M059J (cell line): ENCODE measurements around the gene SLC35G1. TPM values are rescaled to one million over a fixed set of nuclear protein-coding genes. Genes with fewer than 3 reads are reported as not detected.
A peak's percentile ranks its signal among the peaks of the same experiment; 100 is the strongest.

Experiments
- DNase-seq: peaks from one replicate; pipeline ENCODE4 v3.0.0-alpha.2; 2012; ENCODE audit warnings: low read depth
- total RNA-seq: library from RNA; depleted of rRNA; stranded (reverse); fragments of >200 nt; shearing (Covaris generic); gene quantifications from 2 replicates; pipeline ENCODE4 v1.2.3, GENCODE V29; 2014

The SLC35G1 gene
- total RNA-seq, 1 experiment from 2014 or later: 9.1 TPM

DNA sequence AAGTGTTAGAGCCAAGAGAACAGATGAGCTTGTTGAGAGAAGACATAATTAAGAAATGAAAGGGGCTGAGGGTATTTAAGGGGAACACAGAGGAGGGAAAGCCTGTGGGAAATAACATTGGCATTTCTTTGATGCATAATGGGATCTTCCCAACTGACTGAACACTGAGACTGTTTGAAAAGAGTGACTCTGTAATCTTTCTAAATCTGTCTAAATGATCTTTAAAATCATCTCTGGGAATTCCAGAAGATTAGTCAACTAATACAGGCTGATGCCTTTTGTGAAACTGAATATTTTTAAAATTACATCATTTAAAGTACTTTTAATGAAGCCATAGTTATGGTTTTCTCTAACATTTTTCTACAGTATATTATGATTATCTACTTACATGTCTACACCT, 17.4 kb upstream of the SLC35G1 start:
- peak; percentile 25 for DNase-seq

DNA sequence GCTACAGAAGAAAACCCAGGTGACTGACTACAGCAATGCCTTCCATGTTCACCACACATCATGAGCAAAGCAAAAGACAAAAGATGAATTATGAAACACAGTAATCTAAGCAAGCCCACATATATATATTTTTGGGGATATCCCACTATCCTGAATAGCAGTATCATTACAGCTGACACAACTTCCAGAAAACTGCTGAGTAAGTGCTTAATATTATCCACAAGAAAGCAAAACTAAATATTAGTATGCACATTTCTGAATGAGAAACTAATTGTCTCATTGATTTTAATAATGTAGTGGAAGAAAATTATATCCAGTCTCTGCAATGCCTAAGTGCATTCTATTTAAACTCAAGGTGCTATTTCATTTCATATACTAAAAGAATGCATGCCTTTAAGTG, 14.5 kb upstream of the SLC35G1 start:
- DNase-seq: no peak

DNA sequence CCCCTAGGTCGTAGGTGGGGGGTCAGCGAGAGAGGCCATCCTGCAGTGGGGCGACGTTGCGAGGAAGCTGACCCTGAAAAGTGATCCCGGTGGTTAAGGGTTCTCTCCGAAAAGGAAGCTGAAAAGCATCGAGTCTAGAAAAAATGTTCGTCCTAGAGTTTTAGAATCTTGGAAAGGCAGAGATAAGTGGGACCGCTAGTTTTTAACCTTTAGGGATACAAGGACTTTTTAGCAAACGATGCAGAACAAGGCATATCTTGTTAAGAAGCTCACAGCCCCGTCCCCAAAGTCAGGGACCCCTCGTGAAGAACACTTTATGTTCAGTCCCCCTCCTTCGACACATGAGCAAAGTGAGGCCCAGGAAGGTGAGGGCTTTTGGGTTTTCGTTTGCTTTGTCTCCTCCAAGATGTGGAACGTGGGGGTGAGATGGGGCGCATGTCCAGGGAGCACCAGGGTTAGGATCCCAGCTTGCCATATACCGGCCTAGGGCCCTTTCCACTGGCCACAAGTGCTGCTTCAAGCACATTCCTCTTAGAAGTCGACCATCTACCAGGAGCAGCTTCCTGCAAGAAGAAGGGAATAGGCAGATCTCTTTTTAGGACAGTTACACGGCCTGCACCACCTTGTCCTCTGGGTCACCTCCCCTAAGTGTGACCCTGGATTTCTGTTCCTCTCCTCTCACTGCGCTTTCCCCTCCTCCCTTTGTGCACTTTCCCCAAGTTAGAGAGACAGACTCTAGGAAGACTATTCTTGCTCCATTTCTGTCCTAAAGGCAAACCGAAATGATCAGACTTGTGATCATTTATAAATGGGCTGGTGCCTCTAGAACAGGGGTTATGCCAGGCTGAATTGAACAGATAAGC, 969 bp downstream of the SLC35G1 start:
- DNase-seq: peak; percentile 30

DNA sequence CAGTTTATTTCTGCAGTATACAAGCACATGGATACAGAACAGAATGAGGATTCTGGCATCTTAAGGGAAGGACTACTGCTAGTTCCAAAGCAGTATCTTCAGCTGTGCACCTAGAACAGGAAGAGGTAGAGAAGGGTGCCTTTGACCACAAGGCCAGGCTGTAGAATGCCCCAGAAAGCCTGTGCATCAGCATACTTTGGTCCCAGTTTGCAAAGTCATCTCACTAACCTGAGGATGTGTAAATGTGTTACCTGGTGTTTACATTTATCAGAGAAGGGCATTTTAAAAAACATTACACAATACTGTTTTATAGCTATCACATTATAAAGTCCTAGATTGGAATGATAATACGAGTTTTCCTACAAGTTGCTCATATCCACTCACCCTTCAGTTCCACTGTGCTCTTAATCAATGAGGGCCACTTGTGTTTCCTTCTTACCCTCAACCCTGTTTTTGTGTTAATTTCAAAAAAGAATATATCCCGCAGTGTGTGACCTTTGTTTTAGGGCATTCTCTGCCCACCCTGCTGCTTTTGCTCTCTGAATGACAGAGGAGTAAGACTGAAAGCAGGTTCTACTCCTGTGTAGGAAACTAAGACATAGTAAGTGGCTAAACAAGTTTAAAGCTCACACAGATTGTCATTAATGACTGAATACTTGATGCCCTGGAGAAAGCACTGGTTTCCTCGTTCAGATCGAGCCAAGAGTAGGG, 3.4 kb downstream of the SLC35G1 start:
- DNase-seq: no peak

DNA sequence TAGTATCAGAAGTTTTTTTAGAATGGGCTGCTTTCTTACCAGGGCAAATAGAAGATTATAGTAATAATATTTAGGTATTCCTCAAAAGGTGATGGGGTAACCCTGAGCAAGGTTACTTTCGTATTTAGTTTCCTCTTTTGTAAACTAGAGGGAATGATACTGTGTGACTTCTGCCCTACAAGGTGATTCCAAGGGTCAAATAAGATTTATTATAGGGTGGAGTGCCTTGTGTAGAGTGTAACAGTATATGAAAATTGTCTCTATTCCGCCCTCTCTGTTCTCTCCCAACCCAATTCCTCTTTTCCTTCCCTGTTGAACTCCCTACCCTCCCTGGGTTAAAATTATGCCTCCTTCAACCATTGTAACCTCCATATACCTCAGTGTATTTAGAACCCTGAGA, 5.3 kb downstream of the SLC35G1 start:
- no peak for DNase-seq

DNA sequence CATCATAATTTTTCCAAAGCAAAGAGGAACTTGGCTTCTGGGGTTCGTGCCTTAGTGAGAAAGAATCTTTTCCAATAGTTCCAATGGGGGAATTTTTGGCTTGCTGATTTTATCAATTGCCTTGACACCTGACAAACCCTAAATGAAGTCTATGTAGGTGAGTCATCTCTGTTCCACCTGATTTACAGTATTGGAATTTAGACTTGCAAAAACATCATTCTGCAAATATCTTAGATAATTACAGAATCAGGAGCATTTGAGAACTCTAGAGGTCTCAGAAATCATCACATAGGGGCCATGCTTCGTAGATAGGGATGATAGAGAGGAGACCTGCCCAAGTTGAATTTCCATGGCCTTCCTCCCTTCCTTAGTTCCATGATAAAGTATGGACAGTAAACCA, 9.3 kb downstream of the SLC35G1 start:
- no peak for DNase-seq

DNA sequence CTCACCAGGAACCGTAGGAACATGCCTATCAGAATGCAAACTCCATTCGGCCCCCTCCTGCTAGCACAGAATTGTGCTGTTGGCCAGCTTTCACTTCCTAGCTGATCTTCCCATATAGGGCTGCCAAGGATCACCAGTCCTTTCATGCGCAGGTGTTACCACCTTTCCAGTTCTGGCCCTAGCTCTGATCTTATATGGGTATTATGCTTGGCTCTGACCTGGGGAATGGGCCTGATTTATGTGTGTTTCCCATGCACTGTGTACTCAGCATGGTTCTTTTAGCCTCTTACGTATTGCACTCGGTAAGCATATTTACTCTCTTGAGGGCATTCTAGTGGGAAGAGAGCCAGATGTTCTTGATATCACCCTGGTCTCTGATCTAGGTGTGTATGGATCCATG, 11.1 kb downstream of the SLC35G1 start:
- DNase-seq: no peak

DNA sequence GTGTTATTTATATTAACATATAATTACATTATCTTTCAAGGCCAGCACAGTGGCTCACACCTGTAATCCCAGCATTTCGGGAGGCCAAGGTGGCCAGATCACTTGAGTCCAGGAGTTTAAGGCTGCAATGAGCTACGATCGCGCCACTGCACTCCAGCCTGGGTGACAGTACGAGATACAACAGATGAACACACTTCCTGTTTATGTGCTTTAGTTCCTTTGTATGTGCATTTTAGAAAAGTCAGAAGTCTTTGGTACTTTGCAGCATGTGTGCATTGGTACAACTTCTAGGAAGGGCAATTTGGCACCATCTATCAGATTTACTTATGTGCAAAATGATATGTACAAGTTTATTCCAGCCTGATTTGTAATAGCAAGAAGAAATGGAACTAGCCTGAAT, 13.3 kb downstream of the SLC35G1 start:
- no peak for DNase-seq

DNA sequence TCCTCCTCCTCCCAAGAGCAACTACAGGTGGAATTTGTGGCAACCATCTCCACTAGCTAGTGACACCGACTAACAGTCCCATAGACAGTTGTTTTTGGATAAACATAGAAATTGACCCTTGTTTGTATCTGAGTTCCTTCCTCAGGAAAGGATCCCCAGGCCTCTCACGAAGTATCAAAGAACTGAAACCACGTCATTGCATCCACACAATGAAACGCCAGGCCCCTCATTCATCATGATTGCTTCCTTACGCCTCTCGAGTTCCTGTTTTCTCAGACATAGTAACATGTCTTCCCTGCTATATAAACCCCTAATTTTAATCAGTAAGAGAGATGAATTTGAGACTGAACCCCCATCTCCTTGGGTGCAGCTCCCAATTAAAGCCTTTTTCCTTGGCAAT, 18.1 kb downstream of the SLC35G1 start:
- no peak for DNase-seq

DNA sequence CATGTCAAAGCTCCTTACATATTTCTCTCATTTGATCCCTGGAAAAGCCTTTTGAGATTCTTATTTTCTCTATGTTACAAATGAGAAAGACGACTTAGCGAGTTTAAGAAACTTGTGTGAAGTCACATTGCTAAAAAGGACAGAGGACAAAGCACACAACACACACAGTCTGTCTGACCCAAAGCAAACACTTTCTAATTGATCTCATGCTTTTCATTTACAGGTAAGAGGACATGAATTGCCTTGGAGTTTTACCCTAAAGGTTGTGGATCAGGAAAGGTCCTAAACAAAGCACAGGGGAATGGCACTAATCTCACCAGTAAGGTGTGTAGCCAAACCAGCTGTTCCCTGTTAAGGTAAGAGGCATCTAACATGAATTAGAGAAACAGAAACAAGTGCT, 18.7 kb downstream of the SLC35G1 start:
- no peak for DNase-seq

DNA sequence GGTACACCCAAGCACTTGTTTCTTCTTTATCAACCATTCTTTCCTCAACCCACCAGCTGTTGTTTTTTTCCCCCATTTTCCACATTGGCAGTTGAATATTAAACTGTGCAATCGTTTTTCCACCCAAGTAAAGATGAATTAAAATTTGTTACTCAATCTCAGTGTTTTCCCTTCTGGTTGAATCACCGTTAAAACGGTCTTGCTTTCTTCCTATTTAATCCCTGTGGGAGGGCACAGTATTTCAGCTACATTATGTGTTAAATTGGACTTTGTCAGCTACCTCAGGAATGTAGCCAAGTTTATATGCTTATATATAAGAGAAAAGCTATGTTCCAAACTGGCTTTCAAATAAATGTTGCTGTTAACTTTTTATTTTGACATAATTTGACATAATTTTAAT, 19.9 kb downstream of the SLC35G1 start:
- DNase-seq: no peak

DNA sequence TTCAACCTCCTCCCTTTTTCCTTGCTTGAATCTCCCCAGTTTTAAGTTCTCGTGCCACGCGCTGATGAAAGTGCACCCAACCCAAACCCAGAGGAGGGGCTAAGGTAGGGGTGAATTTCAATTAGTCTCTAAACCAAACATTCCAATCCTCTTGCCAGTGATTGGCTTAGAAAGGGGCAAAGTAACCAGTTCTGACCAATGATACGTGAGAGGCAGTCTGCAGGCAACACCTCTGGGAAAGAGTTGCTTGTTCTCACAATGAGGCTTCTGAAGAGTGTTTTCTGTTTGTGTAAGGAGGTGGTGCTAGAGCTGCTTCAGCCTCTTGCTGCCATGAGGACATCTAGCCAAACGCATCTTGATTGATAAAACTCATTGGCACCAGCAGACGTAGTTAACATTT, 21.8 kb downstream of the SLC35G1 start:
- DNase-seq: no peak

DNA sequence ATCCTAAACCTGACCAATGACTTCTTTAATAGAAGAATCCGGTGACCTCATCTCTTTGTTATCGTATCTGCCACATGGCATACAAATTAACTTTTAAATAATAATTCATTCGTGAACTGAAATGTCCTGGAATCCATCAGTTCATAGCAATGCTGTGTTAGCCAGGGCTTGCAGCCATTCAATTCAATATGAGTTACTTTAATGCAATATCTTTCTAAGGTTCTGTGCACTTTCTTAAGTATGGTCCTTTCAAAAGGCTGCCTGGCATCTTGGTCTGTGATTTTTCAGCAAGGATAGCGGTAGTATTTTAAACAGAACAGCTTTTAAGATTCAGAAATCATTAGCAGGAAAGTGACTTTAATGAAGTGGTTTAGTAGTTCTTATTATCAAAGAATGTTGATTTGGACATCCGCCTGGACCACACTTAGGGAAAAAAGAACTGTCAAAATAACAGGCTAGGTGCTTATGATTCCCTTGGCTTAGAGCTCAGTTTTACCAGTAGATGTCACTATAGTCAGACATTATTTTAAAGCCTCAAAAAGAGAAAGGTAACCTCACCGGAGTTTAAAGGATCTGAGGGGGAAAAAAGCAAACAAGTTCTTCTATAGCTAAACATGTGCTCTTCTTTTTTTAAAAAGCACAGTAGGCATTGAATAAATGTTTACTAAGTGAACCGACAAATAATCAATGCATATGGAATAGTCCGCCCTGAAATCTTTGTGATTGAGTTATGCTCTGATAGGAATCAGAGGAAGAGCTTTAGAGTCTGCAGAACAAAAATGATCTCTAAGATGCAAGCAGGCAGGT, 22.7 kb downstream of the SLC35G1 start:
- DNase-seq: peak; percentile 58

DNA sequence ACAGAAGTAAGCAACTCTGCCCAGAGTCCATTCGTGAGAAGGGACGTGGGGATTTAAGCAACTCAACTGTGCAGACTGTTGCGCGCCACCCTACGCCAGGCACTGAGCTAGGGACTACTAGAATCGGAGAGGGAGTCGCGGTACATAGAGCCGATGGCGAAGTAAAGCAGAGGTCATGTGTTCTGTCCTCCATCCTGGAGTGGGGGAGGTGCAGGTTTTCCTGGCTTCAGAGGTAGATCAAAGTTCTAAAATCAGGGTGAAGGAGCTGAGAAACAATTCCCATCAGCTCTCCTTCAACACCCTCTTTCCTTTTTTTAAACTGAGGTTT, 23.2 kb downstream of the SLC35G1 start:
- no peak for DNase-seq

DNA sequence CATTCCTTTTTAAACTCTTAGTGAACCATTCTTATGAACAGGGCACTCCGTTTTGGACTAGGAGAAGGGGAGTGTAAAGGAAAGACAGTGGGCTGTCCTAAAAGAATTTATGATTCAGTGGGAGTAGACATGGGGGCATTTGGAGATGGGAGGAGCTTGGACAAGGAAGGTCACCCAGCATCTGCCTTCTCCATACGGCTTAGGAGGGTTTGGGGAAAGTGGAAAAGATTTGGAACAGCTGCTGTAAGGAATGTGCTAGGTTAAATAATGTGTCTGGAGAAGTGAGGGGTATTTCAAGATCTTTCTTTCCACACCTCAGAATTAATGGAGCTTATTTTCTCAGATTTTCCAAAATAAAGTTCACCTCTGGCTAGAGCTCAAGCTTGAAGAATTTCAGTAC, 24.0 kb downstream of the SLC35G1 start:
- DNase-seq: no peak

DNA sequence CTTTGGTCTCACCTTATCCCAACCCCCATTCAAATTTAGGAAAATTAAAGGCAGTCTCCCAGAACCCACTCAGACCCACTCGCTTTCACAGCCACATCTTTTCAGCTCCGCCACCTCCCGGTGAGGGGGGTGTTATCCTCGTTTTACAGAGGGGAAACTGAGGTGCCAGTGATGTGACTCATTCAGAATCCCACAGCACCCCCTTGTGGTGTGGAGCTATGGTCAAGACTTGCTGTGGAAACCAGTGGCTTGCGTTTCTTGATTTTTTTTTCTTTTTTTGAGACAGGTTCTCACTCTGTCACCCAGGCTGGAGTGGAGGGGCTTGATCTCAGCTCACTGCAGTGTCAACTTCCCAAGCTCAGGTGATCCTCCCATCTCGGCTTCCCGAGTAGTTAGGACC, 27.6 kb downstream of the SLC35G1 start:
- DNase-seq: no peak

DNA sequence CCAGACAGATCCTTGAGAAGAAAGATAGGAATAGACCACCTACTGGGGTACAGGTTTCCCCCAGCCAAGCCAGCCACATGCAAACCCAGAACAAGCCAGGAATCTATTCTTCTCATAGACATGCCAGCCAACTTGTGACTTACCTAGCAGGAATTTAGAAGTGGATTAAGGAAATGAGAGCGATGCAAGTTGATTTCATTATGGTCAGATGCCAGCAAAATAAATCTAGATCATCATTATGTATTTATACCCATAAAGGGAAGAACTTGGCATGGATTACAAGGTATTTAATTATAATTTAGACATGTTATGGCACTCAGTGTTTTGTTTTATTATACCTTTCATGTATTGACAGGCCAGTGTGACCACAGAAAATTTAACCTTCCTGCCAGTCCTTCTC, 32.8 kb downstream of the SLC35G1 start:
- DNase-seq: peak; percentile 40

DNA sequence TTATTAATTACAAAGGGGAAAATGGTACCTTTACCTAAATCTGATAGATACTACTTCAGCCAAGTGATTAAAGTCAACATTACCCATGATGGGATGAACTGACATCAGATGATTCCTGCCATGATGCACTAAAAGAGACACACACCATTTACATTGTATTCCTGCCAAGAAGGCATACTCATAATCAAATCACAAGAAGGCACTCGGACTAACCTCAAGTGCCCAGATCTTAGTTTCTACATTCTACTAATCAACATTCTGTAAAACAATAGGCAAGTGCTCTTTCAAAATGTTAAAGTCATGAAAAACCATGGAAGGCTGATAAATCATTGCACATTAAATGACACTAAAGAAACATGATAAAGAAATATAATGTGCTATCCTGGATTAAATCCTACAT, 44.4 kb downstream of the SLC35G1 start:
- DNase-seq: no peak

DNA sequence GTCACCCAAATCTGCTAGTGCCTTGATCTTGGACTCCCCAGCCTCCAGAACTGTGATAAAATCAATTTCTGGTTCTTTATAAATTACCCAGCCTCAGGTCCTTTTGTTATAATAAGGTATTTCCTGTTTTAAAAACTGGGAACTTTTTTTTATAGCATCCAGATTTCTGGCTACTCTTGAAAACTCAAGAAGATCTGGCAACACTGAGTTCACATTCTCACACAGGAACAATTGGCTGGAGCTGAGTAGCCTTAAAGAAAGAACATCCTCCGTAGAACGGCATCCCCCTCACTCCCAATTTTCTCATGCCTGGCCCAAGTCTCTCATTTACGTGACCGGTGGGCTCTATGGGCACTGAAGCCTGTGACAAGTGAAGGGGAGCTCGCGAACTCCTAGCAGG, 47.1 kb downstream of the SLC35G1 start:
- no peak for DNase-seq

DNA sequence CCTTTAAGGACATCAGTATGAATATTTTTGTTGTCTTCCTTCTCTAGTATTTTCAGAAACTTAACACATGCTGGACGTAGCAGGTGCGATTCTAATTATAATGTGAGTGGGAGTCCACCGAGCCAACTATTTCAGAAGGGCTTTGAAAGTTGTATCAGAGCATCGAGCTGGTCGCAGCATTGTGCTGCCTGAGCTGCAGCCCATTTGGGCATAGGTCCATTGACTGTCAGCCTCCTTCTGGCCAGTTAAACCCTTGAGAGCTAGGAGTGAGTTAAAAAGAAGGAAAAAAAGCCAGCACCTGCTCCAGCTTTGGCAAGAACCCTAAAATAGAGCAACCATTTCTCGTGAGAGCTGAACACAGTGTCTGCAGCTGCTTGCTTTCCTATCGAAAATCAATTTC, 47.8 kb downstream of the SLC35G1 start:
- DNase-seq: no peak

DNA sequence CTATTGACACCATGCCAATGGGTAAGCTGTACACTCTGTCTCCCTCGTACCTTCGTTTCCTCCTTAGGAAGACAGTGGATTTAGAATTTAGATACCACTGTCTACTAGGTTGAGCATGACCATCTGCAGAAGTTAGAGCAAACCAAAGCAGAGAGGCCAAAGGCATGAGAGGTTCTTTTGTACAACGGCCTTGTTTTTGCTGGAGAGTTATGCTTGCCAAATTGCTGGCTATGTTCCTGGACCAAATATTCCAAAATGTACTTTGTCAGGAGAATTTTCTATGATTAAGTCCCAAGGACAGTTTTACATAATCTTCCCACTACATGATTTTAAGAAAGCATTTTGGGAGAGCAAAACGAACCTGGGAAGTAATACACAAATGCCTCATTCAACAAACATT, 52.0 kb downstream of the SLC35G1 start:
- no peak for DNase-seq

DNA sequence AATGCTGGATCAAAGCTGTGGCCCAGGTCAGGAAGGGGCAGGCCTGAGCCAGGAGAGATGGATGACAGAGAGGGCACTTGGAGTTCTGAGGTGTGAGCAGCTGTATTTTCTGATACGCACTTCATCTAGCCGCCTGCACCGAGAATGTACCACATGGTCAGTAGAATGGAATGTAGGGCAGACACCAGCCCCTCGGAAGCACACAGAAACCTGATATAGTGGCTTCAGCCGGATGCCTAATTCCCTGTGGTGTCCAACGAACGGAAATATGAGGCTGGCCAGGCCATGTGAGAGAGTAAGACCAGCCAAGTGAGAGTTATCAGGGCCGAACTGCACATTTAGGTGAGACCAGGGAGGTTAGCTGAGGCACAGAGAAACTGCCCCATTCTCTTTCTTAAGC, 53.3 kb downstream of the SLC35G1 start:
- DNase-seq: peak; percentile 93

DNA sequence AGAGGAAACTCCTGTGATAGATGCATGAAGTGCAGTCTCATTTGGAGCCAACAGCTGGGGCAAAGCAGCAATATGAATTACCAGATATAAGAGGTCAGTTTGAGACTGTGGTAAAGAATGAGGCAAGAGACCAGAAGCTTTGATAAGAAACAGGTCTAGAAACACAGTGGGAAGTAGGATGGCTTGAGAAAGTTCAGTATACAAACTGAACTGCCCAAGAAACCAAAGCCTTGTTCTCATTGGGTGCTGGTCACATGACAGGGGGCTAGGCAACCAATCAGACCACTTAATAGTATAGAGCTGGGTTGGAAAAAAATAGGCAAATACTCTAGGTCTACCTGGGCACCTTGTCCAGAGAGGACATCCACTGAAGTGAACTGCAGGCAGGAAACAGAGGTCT, 53.7 kb downstream of the SLC35G1 start:
- DNase-seq: peak; percentile 8
